HG03469 (cell line): ENCODE measurements around the gene RSL1D1.
A peak's percentile ranks its signal among the peaks of the same experiment; 100 is the strongest.

Experiments used
- ATAC-seq: cut with Tn5 transposase; IDR thresholded peaks from one replicate; pipeline ENCODE4 v1.9.1; 2021; ENCODE audit warnings: mild to moderate bottlenecking, moderate library complexity, moderate number of reproducible peaks; ENCODE audit not compliant: unreplicated experiment

RSL1D1 gene

GRCh38 chr16:11851294-11852091, at the start of gene RSL1D1:
Gene RSL1D1, minus strand, starts transcription at chr16:11851542. Its CDS starts 30 bp downstream, at chr16:11851512.
- peak; percentile 69 for ATAC-seq

- ATAC-seq: no peak
Observed at GRCh38 chr16:11901091-11901490, 49.7 kb upstream of the RSL1D1 start.

DNA sequence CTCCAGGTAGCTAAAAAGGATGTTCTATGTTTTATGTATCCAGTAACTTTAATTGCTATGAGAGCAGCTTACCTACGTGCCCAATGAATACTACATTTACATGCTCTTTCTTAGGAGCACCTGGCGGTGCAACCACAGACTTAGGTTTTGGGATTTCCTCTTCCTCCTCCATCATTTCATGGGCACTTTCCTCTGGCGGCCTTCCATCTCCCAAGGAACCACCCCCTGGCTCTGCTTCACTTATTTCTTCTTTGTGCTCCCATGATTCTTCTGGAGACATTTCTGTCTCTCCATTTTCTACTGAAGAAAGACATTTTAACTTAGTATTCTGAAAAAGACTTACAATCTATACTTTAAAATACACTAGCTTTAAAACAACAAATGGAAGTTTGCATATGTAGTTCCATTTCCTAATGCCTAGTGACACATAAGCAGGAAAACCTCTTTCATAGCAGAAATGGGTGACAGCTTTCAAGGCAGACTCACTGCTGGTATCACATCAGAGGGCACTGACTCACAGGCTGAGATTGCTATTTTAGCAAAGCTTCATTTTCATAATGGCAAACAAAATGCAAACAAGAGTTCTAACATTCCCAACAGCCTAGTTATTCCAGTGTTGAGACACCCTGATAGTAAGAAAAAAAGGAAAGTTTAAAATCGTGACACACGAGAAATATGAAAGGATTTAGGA, 45.3 kb upstream of the RSL1D1 start:
- no peak for ATAC-seq

DNA sequence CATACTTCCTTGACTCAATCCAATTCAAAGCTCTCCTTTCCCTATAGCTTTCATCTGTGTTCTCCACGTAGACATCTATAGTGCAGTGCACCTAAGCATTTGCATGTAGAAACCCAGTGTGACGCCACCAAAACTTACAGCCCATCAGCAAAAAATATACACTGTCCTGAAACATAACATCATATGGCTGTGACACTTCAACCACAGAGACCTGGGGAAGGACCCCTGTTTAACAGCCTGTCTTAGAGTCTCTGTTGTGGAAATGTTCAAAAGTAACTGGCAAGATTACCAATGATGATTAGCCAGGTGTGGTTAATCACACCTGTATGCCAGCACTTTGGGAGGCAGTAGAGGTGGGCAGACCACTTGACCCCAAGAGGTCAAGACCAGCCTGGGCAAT, 42.2 kb upstream of the RSL1D1 start:
- ATAC-seq: no peak

DNA sequence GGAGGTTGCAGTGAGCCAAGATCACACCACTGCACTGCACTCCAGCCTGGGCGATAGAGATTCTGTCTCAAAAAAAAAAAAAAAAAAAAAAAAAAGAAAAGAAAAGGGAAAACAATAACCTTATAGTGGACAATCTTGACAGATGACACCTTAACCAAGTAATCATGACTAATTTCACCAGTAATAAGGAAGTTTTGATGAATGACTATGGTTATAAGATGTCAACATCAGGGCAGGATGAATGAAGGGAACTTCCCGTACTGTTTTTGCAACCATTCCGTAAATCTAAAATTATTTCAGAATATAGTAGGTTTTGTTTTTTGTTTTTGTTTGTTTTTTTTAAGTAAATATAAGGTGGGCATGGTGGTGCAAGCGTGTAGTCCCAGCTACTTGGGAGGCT, 41.4 kb upstream of the RSL1D1 start:
- no peak for ATAC-seq

DNA sequence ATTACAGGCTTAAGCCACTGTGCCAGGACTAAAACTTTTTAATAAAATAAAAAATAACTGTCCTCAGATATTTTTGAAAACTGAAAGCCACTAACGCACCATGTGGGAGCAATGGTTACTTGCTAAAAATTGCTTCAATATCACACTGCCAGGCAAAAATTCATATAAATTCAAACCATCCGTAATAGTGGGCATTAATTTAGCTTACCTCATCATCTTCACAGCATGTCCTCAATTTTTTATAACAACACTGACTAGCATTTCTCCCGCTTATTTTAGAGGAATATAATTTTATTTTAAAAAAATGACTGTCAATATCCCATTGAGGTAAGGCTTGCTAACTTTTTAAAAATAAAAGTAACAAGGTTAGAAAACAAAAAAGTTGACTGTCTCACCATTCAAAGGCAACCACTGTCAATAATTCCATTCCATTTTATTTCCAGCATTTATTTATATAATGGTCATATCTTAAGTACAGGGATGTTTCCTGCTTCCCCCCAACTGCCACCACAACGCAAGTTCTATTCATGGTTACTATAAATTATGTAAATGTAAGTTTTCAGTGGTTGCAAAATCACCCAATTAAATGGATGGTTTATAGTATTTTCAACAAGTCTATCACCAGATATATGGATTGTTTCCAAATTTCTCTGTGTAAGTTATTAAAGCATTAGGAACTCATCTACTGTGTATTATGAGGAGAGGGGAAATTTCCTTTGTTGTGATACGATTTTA, 39.1 kb upstream of the RSL1D1 start:
- no peak for ATAC-seq

GRCh38 chr16:11886881-11887280, 35.5 kb upstream of the RSL1D1 start:
- no peak for ATAC-seq

DNA sequence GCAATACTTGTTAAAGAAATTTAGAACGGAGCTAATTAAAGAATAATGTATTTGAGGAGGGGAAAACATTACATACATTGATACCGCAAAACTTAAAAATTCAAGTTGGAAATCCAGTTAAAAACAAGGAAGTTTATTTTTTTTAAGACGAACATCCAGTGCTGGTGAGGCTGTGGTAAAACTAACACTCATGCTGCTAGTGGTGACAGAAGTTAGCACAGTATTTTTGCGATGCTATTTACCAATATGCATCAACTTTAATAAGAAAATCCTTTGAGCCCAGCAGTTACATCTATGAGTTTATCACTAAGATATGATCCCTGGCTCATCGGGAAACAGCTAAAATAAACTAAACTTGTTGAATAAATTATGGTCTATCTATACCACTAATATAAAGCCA, 32.7 kb upstream of the RSL1D1 start:
- no peak for ATAC-seq

- ATAC-seq: no peak
Observed at GRCh38 chr16:11880007-11880406, 28.7 kb upstream of the RSL1D1 start.

- no peak for ATAC-seq
Observed at GRCh38 chr16:11877374-11877773, 26.0 kb upstream of the RSL1D1 start.

DNA sequence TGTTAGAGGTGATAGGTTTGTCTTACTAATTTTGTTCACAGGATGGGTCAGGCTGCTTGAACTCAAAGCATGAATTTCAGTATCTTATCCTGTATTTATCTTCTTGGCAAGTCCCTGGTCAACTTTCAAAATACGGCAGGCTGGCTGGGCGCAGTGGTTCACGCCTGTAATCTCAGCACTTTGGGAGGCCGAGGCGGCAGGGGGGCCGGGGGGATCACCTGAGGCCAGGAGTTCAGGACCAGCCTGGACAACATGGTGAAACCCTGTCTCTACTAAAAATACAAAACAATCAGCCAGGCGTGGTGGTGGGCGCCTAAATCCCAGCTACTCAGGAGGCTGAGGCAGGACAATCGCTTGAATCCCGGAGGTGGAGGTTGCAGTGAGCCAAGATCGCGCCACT, 25.0 kb upstream of the RSL1D1 start:
- ATAC-seq: no peak

DNA sequence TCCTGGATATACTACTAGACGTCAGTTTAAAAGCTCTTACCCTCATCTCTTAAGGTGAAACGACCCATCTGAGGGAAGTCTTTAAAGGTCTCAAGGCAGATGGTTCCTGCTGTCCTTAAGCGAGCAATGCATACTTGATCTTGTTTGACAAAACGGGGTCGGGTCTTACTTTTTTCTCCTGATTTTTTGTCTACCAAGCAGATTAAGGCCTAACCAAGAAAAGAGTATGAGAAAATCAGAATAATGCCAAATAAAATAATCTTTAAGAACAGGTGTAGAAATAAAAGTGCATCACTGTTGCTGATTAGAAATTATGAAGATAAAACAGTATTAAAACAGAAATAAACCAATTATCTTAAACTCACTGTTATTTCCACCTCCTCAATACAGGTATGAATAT, 24.4 kb upstream of the RSL1D1 start:
- no peak for ATAC-seq

DNA sequence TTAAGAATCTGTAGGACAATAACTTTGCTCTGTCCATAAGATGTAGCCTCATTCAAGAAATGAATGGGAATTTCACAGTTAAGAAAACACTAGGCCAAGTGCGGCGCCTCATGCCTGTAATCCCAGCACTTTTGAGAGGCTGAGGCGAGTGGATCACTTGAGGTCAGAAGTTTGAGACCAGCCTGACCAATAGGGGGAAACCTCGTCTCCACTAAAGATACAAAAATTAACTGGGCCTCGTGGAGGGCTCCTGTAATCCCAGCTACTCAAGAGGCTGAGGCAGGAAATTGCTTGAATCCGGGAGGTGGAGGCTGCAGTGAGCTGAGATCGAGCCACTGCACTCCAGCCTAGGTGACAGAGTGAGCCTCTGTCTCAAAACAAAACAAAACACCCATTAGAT, 19.9 kb upstream of the RSL1D1 start:
- no peak for ATAC-seq

- no peak for ATAC-seq
Observed at GRCh38 chr16:11870399-11870798, 19.1 kb upstream of the RSL1D1 start.

GRCh38 chr16:11869353-11870228, 18.2 kb upstream of the RSL1D1 start:
- no peak for ATAC-seq

- no peak for ATAC-seq
Observed at GRCh38 chr16:11868412-11868980, 17.2 kb upstream of the RSL1D1 start.

- ATAC-seq: no peak
Observed at GRCh38 chr16:11862489-11862888, 11.1 kb upstream of the RSL1D1 start.

- no peak for ATAC-seq
Observed at GRCh38 chr16:11857161-11857560, 5.8 kb upstream of the RSL1D1 start.

DNA sequence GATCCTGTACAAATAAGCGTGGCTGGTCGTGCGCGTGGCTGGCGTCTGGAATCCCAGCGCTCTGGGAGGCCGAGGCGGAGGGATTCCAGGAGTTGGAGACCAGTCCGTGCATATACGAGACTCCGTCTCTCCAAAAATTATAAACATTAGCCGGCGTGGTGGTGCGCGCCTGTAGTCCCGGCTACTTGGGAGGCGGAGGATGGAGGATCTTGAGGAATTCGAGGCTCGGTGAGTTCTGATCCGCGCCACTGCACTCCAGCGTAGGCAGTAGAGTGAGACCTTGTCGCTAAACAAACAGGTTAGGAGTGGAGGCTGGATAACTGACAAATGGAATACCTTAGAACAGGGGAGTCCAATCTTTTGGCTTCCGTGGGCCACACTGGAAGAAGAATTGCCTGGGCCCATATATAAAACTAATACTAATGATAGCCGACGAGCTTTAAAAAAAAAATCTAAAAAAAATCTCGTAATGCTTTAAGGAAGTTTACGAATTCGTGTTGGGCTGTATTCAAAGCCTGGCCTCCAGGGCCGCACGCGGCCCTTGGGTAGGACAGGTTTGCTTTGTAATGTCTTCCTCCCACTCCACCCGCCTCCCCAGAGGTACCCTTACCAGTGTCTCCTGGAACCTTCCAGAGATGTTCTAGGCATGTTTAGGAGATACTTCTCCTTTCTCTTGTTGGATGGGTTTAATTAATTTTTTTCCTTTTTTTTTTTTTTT, 909 bp upstream of the RSL1D1 start:
- ATAC-seq: no peak

DNA sequence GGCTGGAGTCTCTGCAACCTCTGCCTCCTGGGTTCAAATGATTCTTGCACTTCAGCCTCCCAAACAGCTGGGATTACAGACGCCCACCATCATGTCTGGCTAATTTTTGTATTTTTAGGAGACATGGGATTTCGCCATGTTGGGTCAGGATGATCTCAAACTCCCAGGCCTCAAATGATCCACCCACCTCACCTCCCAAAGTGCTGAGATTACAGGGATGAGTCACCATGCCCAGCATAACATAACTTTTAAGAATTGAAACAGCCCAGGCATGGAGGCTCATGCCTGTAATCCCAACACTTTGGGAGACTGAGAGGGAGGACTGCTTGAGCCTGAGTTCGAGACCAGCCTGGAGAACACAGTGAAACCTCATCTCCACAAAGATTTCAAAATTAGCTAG, 2.5 kb downstream of the RSL1D1 start:
- no peak for ATAC-seq
